Inferior parietal cortex (tissue), 1 donor: Measurements from ENCODE around the gene GLMN.
"Not testable (repeated sequence)": the region's sequence is repeated elsewhere in the genome, so short reads cannot be mapped to it uniquely, and the experiment has no call there.

Source experiments
- DNase-seq: peaks from one replicate; pipeline ENCODE4 v3.0.0-alpha.2; 2016; ENCODE audit errors: extremely low spot score

The GLMN gene

DNA sequence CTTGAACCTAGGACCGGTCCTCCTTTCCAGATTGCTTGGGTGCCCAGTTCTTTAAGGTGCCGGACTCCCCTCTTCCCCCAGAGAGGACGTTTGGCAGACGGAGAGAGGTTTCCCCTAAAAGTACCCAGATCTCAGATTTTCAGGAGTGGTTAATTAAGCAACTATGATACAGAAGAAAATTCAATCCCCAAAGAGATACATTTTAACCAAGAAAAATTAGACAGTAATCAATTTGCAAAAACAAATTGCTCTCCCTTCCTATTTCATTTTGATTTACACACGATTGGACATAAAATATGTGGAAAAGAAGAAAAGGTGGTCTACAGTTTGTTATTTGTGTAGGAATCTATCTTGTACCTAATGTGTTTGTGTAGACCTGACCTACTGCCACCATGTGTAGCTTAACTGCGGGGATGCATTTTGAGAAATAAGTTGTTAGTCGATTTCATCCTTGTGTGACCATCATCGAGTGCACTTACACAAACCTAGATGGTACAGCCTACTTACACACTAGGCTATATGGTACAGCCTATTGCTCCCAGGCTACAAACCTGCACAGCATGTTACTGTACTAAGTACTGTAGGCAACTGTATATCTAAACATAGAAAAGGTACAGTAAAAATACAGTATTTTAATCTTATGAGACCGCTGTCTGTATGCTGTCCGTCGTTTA is 827 bp upstream of the GLMN start:
- DNase-seq: no peak

DNA sequence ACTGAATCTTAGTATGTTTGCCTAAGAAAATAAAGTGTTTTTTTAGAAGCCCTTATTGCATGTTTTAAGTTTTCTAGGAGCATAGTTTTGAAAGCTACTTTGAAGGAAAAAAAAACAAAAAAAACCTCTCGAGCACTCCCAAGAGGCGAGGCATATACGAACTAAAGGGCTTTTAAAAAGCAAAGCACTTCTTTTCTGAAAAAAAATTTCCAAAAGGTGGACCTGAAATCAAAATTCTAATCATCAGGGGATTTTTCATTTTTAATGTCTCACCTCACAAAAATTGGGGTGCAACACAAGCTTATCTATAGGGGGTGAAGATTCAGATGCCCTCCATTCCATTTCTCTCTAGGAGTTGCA is 594 bp downstream of the GLMN start:
- no peak for DNase-seq

DNA sequence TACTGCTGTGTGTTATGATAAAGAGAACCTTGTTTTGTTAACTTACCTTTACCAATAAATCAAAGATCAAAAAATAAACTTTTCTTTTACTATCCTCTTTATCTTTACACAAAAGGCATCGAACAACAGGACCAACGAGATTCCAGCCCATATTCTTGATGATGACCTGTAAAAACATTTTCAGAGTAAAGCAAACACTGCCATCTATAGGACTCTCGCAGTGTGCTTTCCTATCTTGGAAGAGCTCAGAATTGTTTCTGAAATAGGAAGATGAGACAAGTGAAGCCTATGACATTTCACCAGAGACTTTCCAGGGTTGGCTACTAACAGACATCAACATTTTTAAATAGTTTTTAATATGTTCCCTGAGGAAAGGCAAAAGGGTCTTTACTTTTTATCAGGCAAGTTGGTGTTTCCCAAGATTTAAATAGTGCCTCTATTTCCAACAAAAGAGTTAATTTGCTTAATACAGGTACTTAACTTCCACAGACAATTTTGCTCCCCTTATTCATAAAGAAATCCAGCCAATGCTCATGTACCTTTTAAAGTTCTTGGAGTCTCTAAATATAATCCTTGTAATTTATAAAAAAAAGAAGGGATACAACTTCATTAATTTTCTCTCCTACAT is 7.3 kb downstream of the GLMN start:
- DNase-seq: peak; percentile 84

DNA sequence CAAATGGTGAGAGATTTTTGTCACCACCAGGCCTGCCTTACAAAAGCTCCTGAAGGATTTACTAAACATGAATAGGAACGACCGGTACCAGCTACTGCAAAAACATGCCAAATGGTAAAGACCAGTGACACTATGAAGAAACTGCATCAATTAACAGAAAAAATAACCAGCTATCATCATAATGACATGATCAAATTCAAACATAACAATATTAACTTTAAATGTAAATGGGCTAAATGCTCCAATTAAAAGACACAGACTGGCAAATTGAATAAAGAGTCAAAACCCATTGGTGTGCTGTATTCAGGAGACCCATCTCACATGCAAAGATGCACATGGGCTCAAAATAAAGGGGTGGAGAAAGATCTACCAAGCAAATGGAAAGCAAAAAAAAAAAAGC is 17.4 kb downstream of the GLMN start:
- DNase-seq: not testable (repeated sequence)

DNA sequence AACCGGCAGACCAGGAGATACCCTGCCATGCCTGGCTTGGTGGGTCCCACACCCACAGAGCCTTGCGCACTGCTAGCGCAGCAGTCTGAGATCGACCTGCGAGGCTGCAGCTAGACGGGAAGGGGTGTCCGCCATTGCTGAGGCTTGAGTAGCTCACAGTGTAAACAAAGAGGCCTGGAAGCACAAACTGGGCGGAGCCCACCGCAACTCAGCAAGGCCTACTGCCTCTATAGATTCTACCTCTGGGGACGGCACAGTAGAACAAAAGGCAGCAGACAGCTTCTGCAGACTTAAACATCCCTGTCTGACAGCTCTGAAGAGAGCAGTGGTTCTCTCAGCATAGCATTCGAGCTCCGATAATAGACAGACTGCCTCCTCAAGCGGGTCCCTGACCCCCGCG is 19.0 kb downstream of the GLMN start:
- not testable (repeated sequence) for DNase-seq

DNA sequence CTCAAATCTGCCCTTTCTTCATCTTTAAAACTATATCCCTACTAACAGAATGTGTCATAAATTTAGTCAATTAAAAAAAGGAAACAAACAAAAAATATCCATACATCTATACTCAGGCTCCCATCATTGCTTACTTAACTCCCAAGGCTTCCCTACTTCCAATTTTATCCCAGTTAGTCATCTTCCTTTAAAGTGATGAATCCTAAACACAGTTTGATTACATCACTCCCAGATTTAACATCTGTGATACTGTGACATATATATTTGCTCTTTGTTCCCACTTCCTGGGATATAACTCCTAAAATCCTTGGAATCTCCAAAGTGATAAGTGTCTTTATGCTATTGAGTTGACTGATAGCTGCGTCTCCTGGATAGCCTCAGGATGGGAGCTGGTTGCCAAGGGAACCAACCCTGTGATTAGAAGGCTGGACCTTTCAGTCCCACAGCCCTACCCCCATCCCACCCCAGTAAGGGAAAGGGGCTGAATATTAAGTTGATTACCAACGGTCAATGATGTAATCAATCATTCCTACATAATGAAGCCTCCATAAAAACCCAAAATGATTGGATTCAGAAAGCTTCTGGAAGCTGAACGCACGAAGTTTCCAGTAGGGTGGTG is 21.6 kb downstream of the GLMN start:
- DNase-seq: peak; percentile 25

DNA sequence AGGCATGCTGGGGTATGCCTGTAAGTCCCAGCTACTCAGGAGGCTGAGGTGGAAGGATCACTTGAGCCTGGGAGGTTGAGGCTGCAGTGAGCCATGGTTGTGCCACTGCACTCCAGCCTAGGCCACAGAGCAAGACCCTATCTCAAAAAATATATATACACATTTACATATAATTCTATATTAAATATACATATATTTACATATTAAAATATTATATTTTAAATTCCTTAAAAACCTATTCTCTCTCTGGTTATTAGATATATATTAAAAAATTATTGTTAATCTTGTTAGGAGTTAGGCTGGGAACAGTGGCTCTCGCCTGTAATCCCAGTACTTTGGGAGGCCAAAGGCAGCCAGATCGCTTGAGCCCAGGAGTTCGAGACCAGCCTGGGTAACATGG is 22.7 kb downstream of the GLMN start:
- no peak for DNase-seq

DNA sequence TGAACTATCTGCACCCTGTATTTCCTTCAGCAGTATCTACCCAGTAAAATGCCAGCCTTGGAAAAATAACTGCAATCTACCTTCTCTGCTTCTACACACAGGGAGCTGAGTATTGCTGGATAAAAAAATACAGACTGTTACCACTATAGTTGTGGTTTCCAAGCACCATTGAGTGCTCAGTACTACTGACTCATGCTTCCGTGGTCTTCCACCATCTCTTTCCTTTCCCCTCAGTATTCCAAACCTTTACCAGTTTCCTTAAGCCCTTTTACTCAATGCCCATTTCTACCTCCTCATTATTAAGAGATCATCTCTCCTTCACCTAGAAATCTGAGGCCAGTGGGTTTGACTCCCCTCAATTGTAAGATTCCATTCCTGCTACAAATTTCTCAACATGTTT is 23.8 kb downstream of the GLMN start:
- no peak for DNase-seq

DNA sequence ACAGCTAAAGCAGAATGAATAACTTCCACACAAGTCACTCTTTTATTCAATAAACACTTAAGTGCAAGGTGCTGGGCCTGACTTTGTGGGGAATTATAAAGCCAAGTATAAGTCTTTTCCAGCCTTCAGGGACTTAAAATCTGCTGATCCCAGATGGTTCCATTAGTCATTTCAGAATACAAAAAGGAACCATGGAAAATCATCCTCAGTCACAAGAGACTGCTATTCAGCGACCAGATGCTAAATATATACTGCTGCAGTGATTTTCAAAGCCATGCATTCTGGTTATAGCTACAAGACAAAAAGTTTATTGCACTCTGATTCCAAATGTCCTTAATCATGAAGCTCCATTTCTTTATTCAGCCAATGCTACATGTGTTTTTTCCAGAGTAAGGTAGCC is 25.7 kb downstream of the GLMN start:
- DNase-seq: peak; percentile 57

DNA sequence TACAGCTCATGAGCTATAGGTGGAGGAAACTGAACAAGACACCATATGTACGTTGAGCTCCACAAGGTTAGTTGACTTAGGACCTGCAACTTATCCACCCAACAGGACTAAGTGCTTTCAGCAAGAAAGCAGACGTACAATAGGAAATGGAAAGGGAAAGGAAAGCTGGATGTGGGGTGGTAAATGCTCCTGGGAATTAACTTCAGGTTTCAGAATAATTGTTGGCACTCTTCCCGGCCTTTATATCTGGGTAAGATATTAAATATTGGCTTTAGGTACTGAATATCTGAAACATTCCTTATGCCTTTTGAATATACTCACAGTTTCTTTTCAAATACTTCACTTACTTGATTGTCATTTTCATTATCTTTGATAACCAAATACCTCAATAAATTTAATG is 36.3 kb downstream of the GLMN start:
- no peak for DNase-seq

DNA sequence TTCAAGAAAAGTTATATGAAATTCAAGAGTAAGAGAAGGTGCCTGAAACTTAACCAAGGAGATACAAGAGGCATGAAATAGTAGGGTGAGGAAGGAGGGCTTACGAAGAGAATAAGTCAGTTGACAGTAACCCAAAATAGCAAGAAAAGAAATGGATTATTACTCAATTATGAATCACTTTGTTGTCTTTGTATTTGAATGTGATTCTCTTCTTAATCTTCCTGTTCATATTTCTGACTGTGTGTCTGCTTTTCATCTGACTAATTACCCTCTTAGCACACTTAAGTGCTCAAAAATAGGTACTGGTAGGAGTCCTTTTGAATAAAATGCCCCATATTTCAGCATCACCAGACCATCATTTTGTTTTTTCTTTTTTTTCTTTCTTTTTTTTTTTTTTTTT is 39.4 kb downstream of the GLMN start:
- DNase-seq: no peak

DNA sequence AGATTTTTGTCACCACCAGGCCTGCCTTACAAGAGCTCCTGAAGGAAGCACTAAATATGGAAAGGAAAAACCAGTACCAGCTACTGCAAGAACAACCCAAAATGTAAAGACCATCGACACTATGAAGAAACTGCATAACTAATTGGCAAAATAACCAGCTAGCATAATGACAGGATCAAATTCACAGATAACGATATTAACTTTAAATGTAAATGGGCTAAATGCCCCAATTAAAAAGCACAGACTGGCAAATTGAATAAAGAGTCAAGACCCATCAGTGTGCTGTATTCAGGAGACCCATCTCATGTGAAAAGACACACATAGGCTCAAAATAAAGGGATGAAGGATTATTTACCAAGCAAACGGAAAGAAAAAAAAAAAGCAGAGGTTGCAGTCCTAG is 44.1 kb downstream of the GLMN start:
- DNase-seq: not testable (repeated sequence)

DNA sequence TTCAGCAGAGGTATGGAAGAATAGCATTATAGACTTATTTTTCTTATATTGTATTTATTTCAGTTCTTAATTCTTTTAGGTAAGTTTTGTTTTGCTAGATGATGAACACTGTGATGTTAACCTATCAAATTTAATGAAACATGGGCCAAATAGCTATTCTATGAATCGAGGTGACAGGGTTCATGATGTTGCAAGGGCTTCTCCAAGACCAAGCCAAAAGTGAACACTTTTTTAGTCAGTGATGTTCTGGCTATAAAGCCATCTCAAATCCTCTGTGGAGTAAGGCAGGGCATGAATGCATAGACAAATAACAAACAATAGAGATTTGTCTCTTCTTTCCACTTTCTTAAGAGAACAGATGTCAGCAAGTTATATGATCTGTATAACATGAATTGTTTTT is 54.4 kb downstream of the GLMN start:
- DNase-seq: no peak

DNA sequence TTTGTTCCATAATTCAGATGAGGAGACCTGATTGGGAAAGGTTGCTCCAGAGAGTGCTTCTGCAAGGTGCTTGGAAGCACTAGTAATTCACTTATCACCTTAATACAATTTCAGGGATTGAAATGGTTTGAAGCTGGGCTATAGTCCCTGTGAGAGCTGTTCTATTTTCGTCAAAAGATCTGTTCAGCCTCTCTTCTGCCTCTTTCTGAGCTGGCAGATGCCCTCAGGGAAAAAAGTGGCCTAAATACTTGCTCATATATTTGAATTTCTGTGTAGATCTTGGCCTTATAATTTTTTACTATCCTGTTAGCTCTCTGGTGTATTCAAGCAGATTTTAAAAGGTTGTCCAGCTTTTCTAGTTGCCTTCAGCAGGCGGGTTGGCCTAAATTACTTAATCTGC is 58.8 kb downstream of the GLMN start:
- DNase-seq: peak; percentile 17

DNA sequence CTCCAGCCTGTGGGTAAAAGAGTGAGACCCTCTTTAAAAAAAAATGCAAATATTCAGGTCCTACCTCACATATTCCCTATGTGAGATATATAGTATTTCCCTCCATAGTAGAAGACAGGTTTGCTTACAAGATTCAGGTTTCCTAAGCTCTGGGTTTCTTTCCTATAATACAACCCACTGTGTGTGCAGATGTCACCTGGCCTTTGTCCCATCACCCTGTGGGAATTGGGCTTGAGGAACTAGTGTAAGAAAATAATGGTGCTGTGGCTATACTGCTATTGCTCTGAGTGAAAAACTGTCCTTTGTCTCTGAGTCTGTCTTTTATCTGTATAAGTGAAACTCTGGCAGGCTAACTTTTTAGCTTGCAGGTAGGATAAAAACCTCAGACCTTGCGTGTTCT is 68.1 kb downstream of the GLMN start:
- no peak for DNase-seq

DNA sequence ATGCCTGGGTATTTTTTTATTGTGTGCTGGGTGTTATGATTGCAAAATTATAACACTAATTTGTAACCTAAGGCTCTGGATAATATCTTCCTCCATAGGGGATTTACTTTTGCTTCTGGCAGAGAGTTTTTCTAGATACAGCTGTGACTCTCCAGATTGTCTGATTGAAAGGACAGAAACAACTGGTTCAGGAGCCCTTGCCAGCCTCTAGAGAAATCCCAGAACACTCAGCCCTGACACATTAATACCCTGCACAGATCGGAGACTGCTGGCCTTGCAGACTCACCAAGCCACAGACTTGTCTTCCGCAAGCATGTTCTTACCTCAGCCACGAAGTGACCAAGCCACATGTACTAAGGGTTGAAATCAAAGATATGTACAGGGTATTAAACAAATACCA is 70.4 kb downstream of the GLMN start:
- DNase-seq: no peak

DNA sequence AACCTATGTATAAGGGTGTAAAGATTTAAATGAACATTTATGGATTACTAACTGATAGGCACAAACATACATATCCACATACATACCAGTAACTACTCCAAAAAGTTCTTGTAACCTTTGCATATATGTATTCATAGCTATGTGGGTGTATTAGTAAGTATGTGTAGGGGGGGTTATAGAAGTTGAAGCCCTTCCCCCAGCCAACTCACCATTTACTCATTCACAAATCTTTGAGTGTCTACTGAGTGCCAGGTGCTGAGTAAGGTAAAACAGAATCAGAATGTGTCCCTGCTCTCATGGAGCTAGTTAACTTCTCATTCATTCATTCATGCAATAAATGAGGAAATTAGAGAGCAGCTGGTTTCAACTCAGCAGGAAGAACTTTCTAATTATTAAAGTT is 79.8 kb downstream of the GLMN start:
- no peak for DNase-seq

DNA sequence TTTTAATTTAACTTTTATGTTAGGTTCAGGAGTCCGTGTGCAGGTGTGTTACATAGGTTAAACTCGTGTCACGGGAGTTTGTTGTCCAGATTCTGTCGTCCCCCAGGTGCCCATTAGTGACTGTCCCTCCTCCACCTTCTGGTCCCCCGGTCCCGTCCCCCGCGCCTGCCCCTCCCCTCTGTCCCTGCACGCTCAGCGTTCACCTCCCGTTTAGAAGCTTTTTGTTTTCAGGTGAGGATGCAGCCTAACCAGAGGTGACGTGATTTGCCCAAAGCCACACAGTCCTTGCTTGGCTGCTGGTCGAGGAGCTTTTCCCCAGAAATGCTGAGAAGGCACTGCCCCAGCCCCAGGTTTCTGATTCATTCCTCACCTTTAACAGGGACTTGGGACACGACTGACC is 80.2 kb downstream of the GLMN start:
- DNase-seq: no peak

DNA sequence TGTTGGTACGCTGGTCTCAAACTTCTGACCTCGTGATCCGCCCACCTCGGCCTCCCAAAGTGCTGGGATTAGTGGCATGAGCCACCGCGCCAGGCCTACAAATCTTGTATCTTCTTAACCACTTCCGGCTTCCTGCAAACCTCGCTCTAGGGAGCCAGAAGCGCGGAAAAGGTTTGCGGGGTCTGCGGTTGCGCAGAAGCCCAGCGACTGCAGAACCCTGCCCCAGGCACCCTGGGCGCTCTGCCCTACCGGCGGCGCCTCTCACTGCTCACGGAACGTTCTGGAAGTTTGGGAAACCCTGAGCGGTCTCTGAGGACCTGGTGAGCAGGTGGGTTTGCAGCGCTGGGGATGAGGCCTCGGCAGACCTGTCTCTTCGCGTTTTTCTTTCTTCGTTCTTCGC is 81.1 kb downstream of the GLMN start, which contains the start of gene C1orf146:
Gene C1orf146 (plus strand): TSS at position 195 of the 400 bp plus-strand sequence. CDS start 13,506 bp downstream, outside the sequence.
- DNase-seq: no peak

DNA sequence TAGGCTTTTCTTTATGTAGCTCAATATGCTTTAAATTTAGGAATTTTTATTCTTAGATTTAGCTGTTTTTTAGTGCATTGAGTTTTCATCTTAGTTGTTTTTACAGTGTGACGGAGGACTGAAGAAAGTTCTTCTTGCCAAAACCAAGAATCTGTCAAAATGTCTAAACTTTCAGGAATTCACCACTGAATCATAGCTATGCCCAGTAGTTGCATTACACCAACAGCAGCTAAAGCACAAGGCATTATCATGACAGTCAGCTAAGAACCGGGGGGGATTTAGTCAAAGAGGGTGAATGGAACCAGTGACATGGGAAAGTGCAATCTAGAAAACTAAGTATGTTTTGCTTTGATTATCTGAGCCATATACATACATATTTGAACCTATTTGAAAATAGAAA is 87.6 kb downstream of the GLMN start:
- no peak for DNase-seq

DNA sequence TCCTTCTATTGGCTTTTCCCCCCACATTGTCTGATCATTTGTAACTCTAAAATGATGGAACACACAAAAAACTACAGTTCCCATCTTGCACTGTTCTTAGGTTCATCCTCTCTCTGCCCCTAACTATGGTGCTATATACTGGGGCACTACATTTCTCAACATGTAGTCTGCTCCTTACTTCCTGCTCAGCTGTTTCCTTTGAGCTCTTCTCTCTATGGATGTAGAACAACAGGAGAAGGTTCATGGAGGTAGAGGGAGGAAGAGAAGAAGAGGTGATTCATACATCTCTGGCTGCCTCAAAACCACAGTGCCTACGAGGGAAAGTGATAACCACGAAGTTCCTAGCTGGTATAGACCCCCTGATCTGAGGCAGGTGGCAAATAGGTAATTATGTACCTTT is 88.1 kb downstream of the GLMN start:
- no peak for DNase-seq

DNA sequence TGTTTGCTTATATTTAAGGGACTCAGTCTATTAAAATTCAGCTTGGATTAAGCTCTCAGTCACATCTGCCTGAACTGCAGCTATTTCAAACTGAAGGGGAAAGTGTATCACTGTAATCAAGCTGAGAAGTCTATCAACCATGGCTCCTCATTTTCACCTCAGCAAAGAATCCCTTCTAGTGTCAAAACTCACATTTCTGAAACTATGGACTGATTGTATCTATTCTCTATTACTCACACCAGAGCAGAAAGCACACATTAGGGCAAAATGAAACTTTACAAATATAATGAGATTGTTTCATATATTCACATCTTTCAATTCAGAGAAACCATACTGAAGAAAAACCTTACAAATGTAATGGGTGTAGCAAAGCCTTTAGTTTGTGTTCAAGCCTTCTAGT is 95.7 kb downstream of the GLMN start:
- no peak for DNase-seq

DNA sequence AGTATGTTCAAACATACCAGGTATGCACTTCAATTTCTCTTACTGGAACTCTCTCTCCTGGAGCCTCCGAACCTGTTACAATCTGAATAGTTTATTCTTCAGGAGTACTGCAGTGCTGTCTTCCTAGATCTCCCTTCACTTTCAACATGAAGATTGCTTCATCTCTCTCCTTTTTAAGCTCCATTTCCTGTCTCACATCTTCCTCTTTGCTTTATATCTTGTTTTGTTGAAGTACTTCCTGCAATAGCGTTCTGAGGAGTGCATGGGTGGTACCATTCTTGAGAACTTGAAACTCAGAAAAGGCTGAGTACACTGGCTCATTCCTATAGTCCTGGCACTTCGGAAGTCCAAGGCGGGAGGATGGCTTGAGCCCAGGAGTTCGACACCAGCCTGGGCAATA is 96.8 kb downstream of the GLMN start:
- no peak for DNase-seq
